ENCODE data around the gene ZYG11B. TPM values are rescaled to one million over a fixed set of nuclear protein-coding genes. Genes with fewer than 3 reads are reported as not detected.
"Not testable (repeated sequence)": the region's sequence is repeated elsewhere in the genome, so short reads cannot be mapped to it uniquely, and the experiment has no call there.

The ZYG11B gene
- total RNA-seq, 1 experiment from 2014 or later: 20.6 TPM

GRCh38 chr1:52867087-52867863, 141.0 kb downstream of the ZYG11B start:
- Mint-ChIP-seq H3K36me3 (ENCODE audit: insufficient read depth in 1 of 3, low read depth in 3 of 3) (peaks cover 0 to 17% (median 9%) of the 10 kb centered on the region in 3 experiments; a peak in 6 of 7 replicates), H3K27ac (no peak overlapping the region), H3K9me3 (peaks cover 7 to 8% of the 10 kb centered on the region in 2 experiments; a peak in 3 of 5 replicates), H3K4me1 (peaks cover 5 to 8% of the 10 kb centered on the region in 2 experiments), H3K4me3 (no peak overlapping the region), H3K27me3 (ENCODE audit: low read depth) (no peaks in the 10 kb centered on the region)
- Histone ChIP-seq H3T11ph (ENCODE audit: low read length) (no peak overlapping the region), H3K18ac (ENCODE audit: insufficient read length, low read depth, low read length) (no peak overlapping the region), H4K20me1 (ENCODE audit: control insufficient read depth, insufficient read depth, insufficient read length) (no peaks in the 10 kb centered on the region), H3K4me2 (ENCODE audit: insufficient read depth, insufficient read length, low read length) (no peak overlapping the region), H2BK15ac (ENCODE audit: low read depth, low read length) (no peak overlapping the region), H2BK20ac (ENCODE audit: low read depth, low read length, poor library complexity, severe bottlenecking) (no peak overlapping the region), H3K23me2 (ENCODE audit: insufficient read length, low read depth, low read length, poor library complexity, severe bottlenecking) (no peaks in the 10 kb centered on the region), H3K9me3 (ENCODE audit: control insufficient read depth, low read depth, low read length) (no peaks in the 10 kb centered on the region), H4K8ac (replicated peaks; ENCODE audit: insufficient read length, low read depth, low read length) (no peak overlapping the region), H4K91ac (ENCODE audit: insufficient read length, low read depth, low read length) (no peak overlapping the region), H3K56ac (ENCODE audit: insufficient read length, low read depth, low read length) (no peak overlapping the region), H2BK120ac (ENCODE audit: low read depth, low read length, poor library complexity, severe bottlenecking) (no peak overlapping the region), H3K9ac (ENCODE audit: extremely low read depth, insufficient read length, low read length) (no peak overlapping the region), H2AK5ac (ENCODE audit: insufficient read length, low read length) (no peak overlapping the region), H3K79me2 (ENCODE audit: insufficient read depth, low read length) (no peaks in the 10 kb centered on the region), H3K4me1 (ENCODE audit: insufficient read depth, low read length) (no peaks in the 10 kb centered on the region), H2BK12ac (ENCODE audit: insufficient read length, low read depth, low read length) (no peak overlapping the region), H3K27ac (ENCODE audit: insufficient read length, low read depth, low read length) (no peak overlapping the region), H2AFZ (ENCODE audit: low read length) (no peak overlapping the region), H3K4ac (ENCODE audit: low read depth, low read length) (no peak overlapping the region), H3K14ac (ENCODE audit: insufficient read depth, low read length) (no peak overlapping the region), H3K27me3 (ENCODE audit: insufficient read depth, low read length) (no peaks in the 10 kb centered on the region), H2BK5ac (ENCODE audit: insufficient read length, low read length) (no peak overlapping the region), H3K23ac (ENCODE audit: insufficient read length, low read depth, low read length) (no peak overlapping the region), H4K5ac (ENCODE audit: insufficient read length, low read depth, low read length) (no peak overlapping the region), H3K79me1 (ENCODE audit: insufficient read depth, low read depth, low read length, poor library complexity, severe bottlenecking) (no peaks in the 10 kb centered on the region)
- WGBS (ENCODE audit: extremely low coverage, insufficient read length, low lambda C conversion rate): no CpG with 5 or more reads among the region's 2 CpGs
- DNase-seq: no peak
- no peak for TF ChIP-seq CTCF (conservative IDR thresholded peaks at IDR 0.05)

- H3K36me3 Mint-ChIP-seq (ENCODE audit: insufficient read depth in 1 of 3, low read depth in 3 of 3): peaks cover 0 to 17% (median 9%) of the 10 kb centered on the region in 3 experiments; a peak in 6 of 7 replicates
- H3K23ac ChIP-seq (ENCODE audit: insufficient read length, low read depth, low read length); H2AK5ac ChIP-seq (ENCODE audit: insufficient read length, low read length); H3K18ac ChIP-seq (ENCODE audit: insufficient read length, low read depth, low read length); H3K4ac ChIP-seq (ENCODE audit: low read depth, low read length); H3K4me1 Mint-ChIP-seq; H3K79me2 ChIP-seq (ENCODE audit: insufficient read depth, low read length); H3K4me1 ChIP-seq (ENCODE audit: insufficient read depth, low read length); H3T11ph ChIP-seq (ENCODE audit: low read length); H3K27me3 ChIP-seq (ENCODE audit: insufficient read depth, low read length); H2AFZ ChIP-seq (ENCODE audit: low read length); H2BK5ac ChIP-seq (ENCODE audit: insufficient read length, low read length); H2BK15ac ChIP-seq (ENCODE audit: low read depth, low read length); H3K9me3 Mint-ChIP-seq; H3K4me3 Mint-ChIP-seq; H3K27me3 Mint-ChIP-seq (ENCODE audit: low read depth); H3K56ac ChIP-seq (ENCODE audit: insufficient read length, low read depth, low read length); H3K14ac ChIP-seq (ENCODE audit: insufficient read depth, low read length); H3K9me3 ChIP-seq (ENCODE audit: control insufficient read depth, low read depth, low read length); H4K8ac ChIP-seq (replicated peaks; ENCODE audit: insufficient read length, low read depth, low read length); H3K79me1 ChIP-seq (ENCODE audit: insufficient read depth, low read depth, low read length, poor library complexity, severe bottlenecking); H3K27ac Mint-ChIP-seq; DNase-seq; H3K23me2 ChIP-seq (ENCODE audit: insufficient read length, low read depth, low read length, poor library complexity, severe bottlenecking); H3K4me2 ChIP-seq (ENCODE audit: insufficient read depth, insufficient read length, low read length); H2BK20ac ChIP-seq (ENCODE audit: low read depth, low read length, poor library complexity, severe bottlenecking); H2BK120ac ChIP-seq (ENCODE audit: low read depth, low read length, poor library complexity, severe bottlenecking); H2BK12ac ChIP-seq (ENCODE audit: insufficient read length, low read depth, low read length); H3K27ac ChIP-seq (ENCODE audit: insufficient read length, low read depth, low read length); H4K20me1 ChIP-seq (ENCODE audit: control insufficient read depth, insufficient read depth, insufficient read length); H3K9ac ChIP-seq (ENCODE audit: extremely low read depth, insufficient read length, low read length); H4K5ac ChIP-seq (ENCODE audit: insufficient read length, low read depth, low read length); H4K91ac ChIP-seq (ENCODE audit: insufficient read length, low read depth, low read length): not testable (repeated sequence)
- WGBS (ENCODE audit: extremely low coverage, insufficient read length, low lambda C conversion rate): no CpG with 5 or more reads among the region's 29 CpGs
Measured at GRCh38 chr1:52869727-52870126, 143.5 kb downstream of the ZYG11B start.

All from H9 (cell line).